CD4-positive, CD25-positive, alpha-beta regulatory T cell (primary cell): ENCODE results near the gene COL26A1. TPM values are rescaled to one million over a fixed set of nuclear protein-coding genes. Genes with fewer than 3 reads are reported as not detected.

ENCODE experiments used
- ATAC-seq, 2 donors: fragments of 150-1000 bp; cut with Tn5 transposase; one replicate each; pipeline ENCODE4 v1.10.0; 2021; ENCODE audit warnings: low read depth in 2 of 2, moderate number of reproducible peaks in 2 of 2, moderate library complexity in 1 of 2
- DNase-seq, 3 donors: peaks; one replicate each; pipeline versions ENCODE4 v3.0.0 to v3.0.0-alpha.2; 2012 to 2022; ENCODE audit warnings: mixed read lengths in 1 of 3
- H3K27ac ChIP-seq: one replicate; pipeline ENCODE4 v1.7.0; 2013; ENCODE audit warnings: mild to moderate bottlenecking, low read length; ENCODE audit not compliant: insufficient read depth, poor library complexity, severe bottlenecking
- H3K27me3 ChIP-seq: one replicate; pipeline ENCODE4 v1.7.0; 2013; ENCODE audit warnings: low read length; ENCODE audit not compliant: control insufficient read depth, insufficient read depth
- H3K36me3 ChIP-seq: one replicate; pipeline ENCODE4 v1.7.0; 2013; ENCODE audit warnings: mild to moderate bottlenecking, low read length, moderate library complexity; ENCODE audit not compliant: control insufficient read depth, insufficient read depth
- H3K4me1 ChIP-seq: 2 replicates; pipeline ENCODE4 v1.7.0; 2013; ENCODE audit warnings: mild to moderate bottlenecking, low read length; ENCODE audit not compliant: insufficient read depth, control insufficient read depth, poor library complexity, severe bottlenecking
- H3K4me3 ChIP-seq: one replicate; pipeline ENCODE4 v1.7.0; 2013; ENCODE audit warnings: low read depth, mild to moderate bottlenecking, low read length, moderate library complexity
- H3K9me3 ChIP-seq, 2 experiments: 1 replicate in 1 of 2; 2 replicates in 1 of 2; pipeline ENCODE4 v1.7.0; 2013; ENCODE audit warnings: low read length in 2 of 2, mild to moderate bottlenecking in 1 of 2, moderate library complexity in 1 of 2; ENCODE audit not compliant: control insufficient read depth in 2 of 2
- H3K27ac Mint-ChIP-seq, 3 donors: one replicate each; pipeline ENCODE4 v1.8.0; 2020 to 2022; ENCODE audit warnings: mild to moderate bottlenecking in 3 of 3, mixed read lengths in 3 of 3, moderate library complexity in 2 of 3
- H3K27me3 Mint-ChIP-seq: one replicate; pipeline ENCODE4 v1.8.0; 2022; ENCODE audit warnings: mild to moderate bottlenecking, mixed read lengths
- H3K36me3 Mint-ChIP-seq: one replicate; pipeline ENCODE4 v1.8.0; 2020; ENCODE audit warnings: mixed read lengths
- H3K4me1 Mint-ChIP-seq, 4 donors: one replicate each; pipeline ENCODE4 v1.8.0; 2020 to 2022; ENCODE audit warnings: mixed read lengths in 4 of 4, mild to moderate bottlenecking in 1 of 4
- H3K4me3 Mint-ChIP-seq, 4 donors: one replicate each; pipeline ENCODE4 v1.8.0; 2020 to 2022; ENCODE audit warnings: mild to moderate bottlenecking in 4 of 4, mixed read lengths in 4 of 4, moderate library complexity in 3 of 4
- H3K9me3 Mint-ChIP-seq, 7 donors: one replicate each; pipeline ENCODE4 v1.8.0; 2020 to 2022; ENCODE audit warnings: mixed read lengths in 7 of 7, mild to moderate bottlenecking in 3 of 7, moderate library complexity in 2 of 7
- polyA plus RNA-seq, 4 donors: library from polyadenylated mRNA; unstranded; fragments of 300-500 nt; fragmentation: Illumina TruSeq; gene quantifications; one replicate each; pipeline ENCODE4 v1.2.3, GENCODE V29; 2021
- total RNA-seq: library from RNA; stranded (reverse); gene quantifications from one replicate; pipeline ENCODE4 v1.2.3, GENCODE V29; 2022

COL26A1 gene
- total and polyA plus RNA-seq, 5 donors from 2014 or later: not detected

DNA sequence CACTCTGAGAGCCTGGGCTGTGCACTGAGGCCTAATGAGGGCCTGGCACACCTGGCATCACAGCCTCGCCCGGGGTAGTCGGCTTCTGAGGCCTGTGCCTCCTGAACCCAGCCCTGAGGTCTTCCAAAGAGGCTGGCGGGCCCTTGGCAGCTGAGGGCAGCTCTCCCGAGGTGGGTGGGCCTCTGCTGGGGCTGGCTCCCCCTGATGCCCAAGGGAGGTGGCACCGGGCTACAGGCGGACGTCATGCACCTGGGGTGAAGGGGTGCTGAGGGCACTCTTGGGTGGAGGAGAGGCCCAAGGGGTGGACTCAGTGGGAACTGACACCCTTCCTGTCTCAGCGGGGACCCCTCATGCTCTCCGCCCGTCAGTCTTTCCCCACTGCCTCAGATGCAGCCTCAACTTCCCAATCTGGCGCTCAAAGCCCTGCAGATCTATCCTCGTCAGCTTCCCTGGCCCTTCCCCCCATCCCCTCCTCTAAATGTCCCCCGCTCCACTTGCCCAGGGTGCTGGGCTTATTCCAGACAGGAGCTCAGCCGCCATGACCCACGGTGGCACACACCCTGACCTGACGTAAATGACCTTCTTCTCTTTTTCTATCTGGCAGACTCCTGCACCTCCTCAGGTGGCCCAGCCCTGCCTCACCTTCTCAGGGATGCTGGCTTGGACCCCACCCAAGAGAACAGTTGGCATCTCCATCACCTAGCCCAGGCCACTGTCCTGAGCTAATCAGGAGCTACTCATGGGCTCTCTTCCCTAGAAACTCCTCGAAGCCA is 228.2 kb downstream of the COL26A1 start:
- Histone ChIP-seq H3K36me3 (no peaks in the 10 kb centered on the region), H3K9me3 (no peaks in the 10 kb centered on the region), H3K4me1 (no peaks in the 10 kb centered on the region), H3K27ac (no peak overlapping the region), H3K27me3 (no peaks in the 10 kb centered on the region), H3K4me3 (no peak overlapping the region)
- ATAC-seq (no peak), DNase-seq (no peak)
- Mint-ChIP-seq H3K4me1 (peaks cover 0 to 4% (median 1%) of the 10 kb centered on the region in 4 donors), H3K27me3 (no peaks in the 10 kb centered on the region), H3K27ac (no peak overlapping the region), H3K4me3 (no peak overlapping the region), H3K9me3 (peaks cover 0 to 2% (median 0%) of the 10 kb centered on the region in 7 donors), H3K36me3 (no peaks in the 10 kb centered on the region)

DNA sequence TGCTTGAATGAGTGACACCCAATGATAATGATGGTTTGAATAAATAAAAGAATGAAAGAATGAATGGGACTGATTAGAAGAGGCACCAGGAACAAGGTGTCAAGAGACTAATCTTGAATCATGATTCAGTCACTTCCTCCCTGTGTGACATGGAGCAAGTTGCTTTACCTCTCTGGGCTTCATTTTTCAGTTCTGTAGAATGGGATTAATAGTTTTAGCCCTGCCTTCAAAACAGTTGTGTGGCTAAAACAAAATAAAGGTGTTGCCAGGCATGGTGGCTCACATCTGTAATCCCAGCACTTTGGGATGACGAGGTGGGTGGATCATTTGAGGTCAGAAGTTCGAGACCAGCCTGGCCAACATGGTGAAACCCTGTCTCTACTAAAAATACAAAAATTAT is 228.8 kb downstream of the COL26A1 start:
- no peak overlapping the region for H3K27ac ChIP-seq
- H3K4me1 ChIP-seq: no peaks in the 10 kb centered on the region
- H3K36me3 Mint-ChIP-seq: no peaks in the 10 kb centered on the region
- no peak overlapping the region for H3K27ac Mint-ChIP-seq
- H3K27me3 ChIP-seq: no peaks in the 10 kb centered on the region
- ATAC-seq (no peak), DNase-seq (no peak)
- no peaks in the 10 kb centered on the region for H3K36me3 ChIP-seq
- H3K4me1 Mint-ChIP-seq: peaks cover 0 to 4% (median 1%) of the 10 kb centered on the region in 4 donors
- H3K4me3 ChIP-seq: no peak overlapping the region
- H3K27me3 Mint-ChIP-seq: no peaks in the 10 kb centered on the region
- no peaks in the 10 kb centered on the region for H3K9me3 ChIP-seq
- H3K4me3 Mint-ChIP-seq: no peak overlapping the region
- peaks cover 0 to 2% (median 0%) of the 10 kb centered on the region in 7 donors for H3K9me3 Mint-ChIP-seq

DNA sequence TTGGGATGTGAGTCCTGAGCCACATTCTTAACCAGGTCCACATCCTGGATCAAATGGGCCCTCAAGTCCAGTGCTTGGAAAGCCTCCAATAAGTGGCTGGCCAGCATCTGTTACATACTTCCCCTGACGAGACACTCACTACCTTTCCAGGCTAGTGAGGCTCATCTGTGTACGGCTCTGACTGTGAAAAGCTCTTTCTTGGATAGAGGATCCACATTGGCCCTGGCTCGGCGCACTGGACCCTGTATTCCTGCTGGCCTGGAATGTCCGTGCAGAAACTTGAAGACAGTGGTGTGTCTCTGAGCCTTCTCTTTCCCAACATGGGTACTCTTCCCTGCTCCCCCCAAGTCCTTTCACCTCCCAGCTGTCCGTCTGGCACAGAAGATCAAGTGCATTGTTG is 230.9 kb downstream of the COL26A1 start:
- H3K4me1 ChIP-seq: no peaks in the 10 kb centered on the region
- H3K27ac Mint-ChIP-seq: no peak overlapping the region
- H3K4me3 ChIP-seq: no peak overlapping the region
- H3K36me3 Mint-ChIP-seq: no peaks in the 10 kb centered on the region
- no peaks in the 10 kb centered on the region for H3K27me3 ChIP-seq
- H3K9me3 Mint-ChIP-seq: peaks cover 0 to 2% (median 0%) of the 10 kb centered on the region in 7 donors
- ATAC-seq: no peak
- H3K27me3 Mint-ChIP-seq: no peaks in the 10 kb centered on the region
- H3K27ac ChIP-seq: no peak overlapping the region
- H3K9me3 ChIP-seq: no peaks in the 10 kb centered on the region
- no peak overlapping the region for H3K4me3 Mint-ChIP-seq
- no peak for DNase-seq
- peaks cover 0 to 2% (median 0%) of the 10 kb centered on the region in 4 donors for H3K4me1 Mint-ChIP-seq
- H3K36me3 ChIP-seq: no peaks in the 10 kb centered on the region

DNA sequence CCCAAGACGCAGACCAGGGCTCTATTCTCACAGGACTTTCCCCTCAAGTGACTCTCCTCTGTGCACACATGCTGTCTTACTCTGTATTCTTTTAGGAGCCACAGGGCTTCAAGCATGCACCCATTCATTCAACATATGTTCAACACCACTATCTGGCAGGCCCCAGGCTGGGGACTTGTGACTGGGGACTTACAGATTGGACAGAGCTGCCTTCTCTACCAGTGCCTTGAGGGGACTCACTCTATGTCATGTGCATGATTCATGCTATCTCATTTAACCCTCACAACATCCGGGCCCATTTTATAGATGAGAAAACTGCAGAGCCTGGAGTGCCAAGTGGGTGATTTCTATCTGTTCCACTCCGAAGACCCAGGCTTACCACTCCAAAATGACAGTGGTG is 232.1 kb downstream of the COL26A1 start:
- no peak overlapping the region for H3K4me3 ChIP-seq
- no peaks in the 10 kb centered on the region for H3K9me3 ChIP-seq
- H3K4me3 Mint-ChIP-seq: no peak overlapping the region
- H3K27ac ChIP-seq: no peak overlapping the region
- H3K27me3 ChIP-seq: no peaks in the 10 kb centered on the region
- peaks cover 0 to 2% (median 0%) of the 10 kb centered on the region in 4 donors for H3K4me1 Mint-ChIP-seq
- no peaks in the 10 kb centered on the region for H3K27me3 Mint-ChIP-seq
- no peak overlapping the region for H3K27ac Mint-ChIP-seq
- DNase-seq: no peak
- no peaks in the 10 kb centered on the region for H3K4me1 ChIP-seq
- no peaks in the 10 kb centered on the region for H3K36me3 ChIP-seq
- H3K36me3 Mint-ChIP-seq: no peaks in the 10 kb centered on the region
- peaks cover 0 to 2% (median 0%) of the 10 kb centered on the region in 7 donors for H3K9me3 Mint-ChIP-seq
- no peak for ATAC-seq

DNA sequence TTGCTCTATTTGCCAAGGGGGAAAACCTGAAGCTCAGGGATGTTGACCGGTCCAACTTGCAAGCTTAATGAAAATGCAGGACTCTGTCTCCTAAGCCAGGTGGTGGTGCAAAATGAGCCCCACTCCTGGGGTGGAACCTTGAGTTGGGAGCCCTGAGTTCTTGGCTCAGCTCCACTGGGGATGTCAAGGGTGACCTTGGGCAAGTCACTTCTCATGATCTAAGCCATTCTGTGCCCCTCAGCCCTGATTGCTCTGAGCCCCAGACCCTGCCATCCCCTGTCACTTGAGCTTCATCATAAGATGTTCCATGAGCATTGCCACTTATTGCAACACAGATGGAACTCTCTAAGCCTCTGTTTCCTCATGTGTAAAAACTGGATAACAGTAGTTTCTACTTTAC is 232.6 kb downstream of the COL26A1 start:
- Mint-ChIP-seq H3K36me3 (no peaks in the 10 kb centered on the region), H3K27me3 (no peaks in the 10 kb centered on the region), H3K4me1 (peaks cover 0 to 2% (median 0%) of the 10 kb centered on the region in 4 donors), H3K27ac (no peak overlapping the region), H3K4me3 (no peak overlapping the region), H3K9me3 (peaks cover 0 to 2% (median 0%) of the 10 kb centered on the region in 7 donors)
- no peaks in the 10 kb centered on the region for H3K9me3 ChIP-seq
- H3K27me3 ChIP-seq: no peaks in the 10 kb centered on the region
- H3K4me1 ChIP-seq: no peaks in the 10 kb centered on the region
- no peaks in the 10 kb centered on the region for H3K36me3 ChIP-seq
- ATAC-seq (no peak), DNase-seq (no peak)
- H3K27ac ChIP-seq: no peak overlapping the region
- no peak overlapping the region for H3K4me3 ChIP-seq

DNA sequence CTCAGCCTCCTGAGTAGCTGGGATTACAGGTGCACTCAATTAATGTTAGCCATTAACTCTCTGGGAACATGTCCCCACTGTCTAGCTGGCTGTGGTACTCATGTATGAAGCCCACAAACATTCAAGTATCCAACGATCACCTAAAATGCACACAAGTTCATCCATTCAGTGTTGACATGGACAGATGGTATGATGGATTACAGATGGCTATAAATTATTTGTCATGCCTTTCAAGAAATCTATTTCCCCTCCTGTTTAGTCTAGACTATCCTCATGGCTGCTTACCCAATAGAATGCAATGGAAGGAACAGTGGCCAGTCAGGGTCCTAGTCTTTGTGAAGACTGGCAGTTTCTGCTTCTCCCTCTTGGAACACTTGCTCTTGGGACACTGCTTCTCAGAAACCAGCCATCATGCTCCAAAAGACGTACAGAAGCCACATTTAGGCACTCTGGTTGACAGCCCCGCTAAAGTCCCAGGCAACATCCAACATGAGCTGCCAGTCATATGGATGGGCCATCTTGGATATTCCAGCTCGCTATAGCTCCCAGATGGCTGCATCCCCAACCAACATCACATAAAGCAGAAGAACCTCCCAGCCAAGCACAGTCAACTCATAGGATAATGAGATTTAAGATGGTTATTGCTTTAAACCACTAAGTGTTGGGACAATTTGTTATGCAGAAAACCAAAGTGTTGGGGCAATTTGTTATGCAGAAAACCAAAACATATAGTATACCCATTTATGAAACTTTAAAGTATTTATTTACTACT is 233.3 kb downstream of the COL26A1 start:
- H3K4me1 ChIP-seq: no peaks in the 10 kb centered on the region
- Mint-ChIP-seq H3K4me3 (no peak overlapping the region), H3K27me3 (no peaks in the 10 kb centered on the region), H3K36me3 (no peaks in the 10 kb centered on the region), H3K27ac (no peak overlapping the region), H3K9me3 (peaks cover 0 to 2% (median 0%) of the 10 kb centered on the region in 7 donors), H3K4me1 (peaks cover 0 to 2% (median 0%) of the 10 kb centered on the region in 4 donors)
- H3K36me3 ChIP-seq: no peaks in the 10 kb centered on the region
- H3K4me3 ChIP-seq: no peak overlapping the region
- H3K27me3 ChIP-seq: no peaks in the 10 kb centered on the region
- no peaks in the 10 kb centered on the region for H3K9me3 ChIP-seq
- ATAC-seq: no peak
- no peak for DNase-seq
- H3K27ac ChIP-seq: no peak overlapping the region

DNA sequence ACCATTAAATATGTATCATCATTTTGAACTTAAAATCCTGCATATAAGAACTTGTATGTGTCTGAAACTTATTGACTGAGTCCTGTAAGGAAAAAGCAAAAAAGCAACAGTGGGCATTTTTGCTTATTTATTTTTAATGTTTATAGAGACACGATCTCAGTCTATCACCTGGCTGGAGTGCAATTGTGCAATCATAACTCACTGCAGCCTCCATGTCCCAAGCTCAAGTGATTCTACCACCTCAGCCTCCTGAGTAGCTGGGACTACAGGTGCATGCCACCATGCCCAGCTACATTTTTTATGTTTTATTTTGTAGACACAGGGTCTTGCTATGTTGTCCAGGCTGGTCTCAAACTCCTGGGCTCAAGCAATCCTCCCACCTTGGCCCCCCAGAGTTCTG is 234.2 kb downstream of the COL26A1 start:
- no peaks in the 10 kb centered on the region for H3K36me3 ChIP-seq
- Mint-ChIP-seq H3K9me3 (no peaks in the 10 kb centered on the region), H3K4me3 (no peak overlapping the region), H3K4me1 (peaks cover 0 to 2% (median 0%) of the 10 kb centered on the region in 4 donors), H3K27me3 (no peaks in the 10 kb centered on the region), H3K36me3 (no peaks in the 10 kb centered on the region), H3K27ac (no peak overlapping the region)
- DNase-seq (no peak), ATAC-seq (no peak)
- no peaks in the 10 kb centered on the region for H3K9me3 ChIP-seq
- H3K4me3 ChIP-seq: no peak overlapping the region
- H3K4me1 ChIP-seq: no peaks in the 10 kb centered on the region
- no peaks in the 10 kb centered on the region for H3K27me3 ChIP-seq
- H3K27ac ChIP-seq: no peak overlapping the region
